ENCODE measurements around the gene PHLDA1. TPM values are rescaled to one million over a fixed set of nuclear protein-coding genes. Genes with fewer than 3 reads are reported as not detected.

The PHLDA1 gene
- total and polyA plus RNA-seq, 9 of the 15 experiments (the other 6 are each of a cell fraction or from before 2014, with no cell fraction given) = 0.15 to 2.9 (median 0.54) TPM

- TF ChIP-seq ARID4B (CRISPR knock-in tag; IDR thresholded peaks at IDR 0.05) (no peak), HOXB6 (CRISPR knock-in tag; IDR thresholded peaks at IDR 0.05; ENCODE audit: borderline replicate concordance) (no peak), PURB (CRISPR knock-in tag; IDR thresholded peaks at IDR 0.05; ENCODE audit: low read depth) (no peak), MTA2 (IDR thresholded peaks at IDR 0.05; ENCODE audit: low read depth) (no peak), CHD7 (IDR thresholded peaks at IDR 0.05; ENCODE audit: low read depth, low read length) (no peak)
Measured at GRCh38 chr12:76014007-76014406, 17.6 kb downstream of the PHLDA1 start (continued).

Measured in K562 (cell line).